Measurements from ENCODE around the gene SIGLEC11. TPM values are rescaled to one million over a fixed set of nuclear protein-coding genes. Genes with fewer than 3 reads are reported as not detected.

SIGLEC11 gene
- total and polyA plus RNA-seq, 2 experiments from 2014 or later, result not detected

- TF ChIP-seq ETS1 (IDR thresholded peaks at IDR 0.05) (no peak), REST (IDR thresholded peaks at IDR 0.05; ENCODE audit: unreplicated experiment) (no peak), STAT1 (IDR thresholded peaks at IDR 0.05; ENCODE audit: unreplicated experiment) (no peak), EZH2 (IDR thresholded peaks at IDR 0.05; ENCODE audit: low read depth, unreplicated experiment) (no peak)
Observed at GRCh38 chr19:49957262-49957915, 3.6 kb downstream of the SIGLEC11 start (continued).

- H3K36me3 Mint-ChIP-seq (ENCODE audit: low read depth), result no peaks in the 10 kb centered on the region; the same call in 2 of the 3 replicates
- H3K27ac Mint-ChIP-seq, result no peak overlapping the region
- no peak overlapping the region for H3K4me3 Mint-ChIP-seq
- Histone ChIP-seq H3F3A (replicated peaks; ENCODE audit: low read depth) (no peaks in the 10 kb centered on the region), H3K27me3 (ENCODE audit: insufficient read depth) (no peaks in the 10 kb centered on the region), H3K27ac (ENCODE audit: low read depth) (no peak overlapping the region), H3K4me1 (ENCODE audit: insufficient read depth) (peaks cover 39% of the 10 kb centered on the region; the same call in 1 of the 2 replicates), H4K20me1 (replicated peaks; ENCODE audit: insufficient read depth) (no peaks in the 10 kb centered on the region), H3K4me2 (no peak overlapping the region), H3K79me2 (replicated peaks; ENCODE audit: insufficient read depth) (no peaks in the 10 kb centered on the region), H2AFZ (no peak overlapping the region), H3K4me3 (no peak overlapping the region), H3K36me3 (ENCODE audit: insufficient read depth) (no peaks in the 10 kb centered on the region), H3K9me2 (ENCODE audit: insufficient read depth) (no peaks in the 10 kb centered on the region)
- peaks cover 16% of the 10 kb centered on the region for H3K27me3 Mint-ChIP-seq (ENCODE audit: insufficient read depth, low read depth, poor library complexity)
- no peak for ATAC-seq
- no peak for DNase-seq (ENCODE audit: low spot score)
- peaks cover 31% of the 10 kb centered on the region for H3K4me1 Mint-ChIP-seq
- H3K9me3 Mint-ChIP-seq, result peaks cover 9% of the 10 kb centered on the region
- TF ChIP-seq REST (IDR thresholded peaks at IDR 0.05; ENCODE audit: unreplicated experiment) (no peak), EZH2phosphoT487 (IDR thresholded peaks at IDR 0.05; ENCODE audit: unreplicated experiment) (no peak), CTCF (conservative IDR thresholded peaks at IDR 0.05; ENCODE audit: low read depth in 2 of 2) (no peak), NANOG (IDR thresholded peaks at IDR 0.05; ENCODE audit: borderline replicate concordance) (no peak), POLR2AphosphoS5 (IDR thresholded peaks at IDR 0.05; ENCODE audit: low read depth) (no peak), ZNF331 (CRISPR knock-in tag; IDR thresholded peaks at IDR 0.05; ENCODE audit: low read depth) (no peak)
Observed at GRCh38 chr19:49956115-49956495, 4.9 kb downstream of the SIGLEC11 start.
